HG03097 (cell line): Measurements from ENCODE around the gene RAD51B.

Experiments
- ATAC-seq: cut with Tn5 transposase; IDR thresholded peaks from one replicate; pipeline ENCODE4 v1.9.1; 2021; ENCODE audit not compliant: unreplicated experiment, low FRiP score

RAD51B gene

GRCh38 chr14:67889455-67889854, 69.9 kb downstream of the RAD51B start:
- no peak for ATAC-seq

GRCh38 chr14:67892466-67893100, 73.0 kb downstream of the RAD51B start:
- ATAC-seq = no peak

DNA sequence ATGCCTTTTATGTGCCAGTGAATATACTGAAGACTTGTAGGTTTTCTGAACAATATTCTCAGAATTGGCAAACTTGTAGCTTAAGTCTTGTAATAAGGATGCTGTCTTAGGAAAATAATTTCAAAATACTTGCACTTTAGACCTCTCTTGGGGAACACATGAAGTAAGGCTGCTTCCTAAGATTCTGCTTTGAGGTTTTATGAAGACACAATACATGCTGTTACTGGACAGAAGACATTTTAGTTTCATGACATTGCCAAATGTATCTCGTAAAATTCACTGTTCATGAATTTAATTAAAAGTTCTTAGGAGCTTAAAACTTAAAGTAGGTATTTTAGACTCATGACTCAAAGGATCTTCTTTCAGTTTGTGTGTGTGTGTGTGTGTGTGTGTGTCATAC, 80.7 kb downstream of the RAD51B start:
- ATAC-seq = no peak

DNA sequence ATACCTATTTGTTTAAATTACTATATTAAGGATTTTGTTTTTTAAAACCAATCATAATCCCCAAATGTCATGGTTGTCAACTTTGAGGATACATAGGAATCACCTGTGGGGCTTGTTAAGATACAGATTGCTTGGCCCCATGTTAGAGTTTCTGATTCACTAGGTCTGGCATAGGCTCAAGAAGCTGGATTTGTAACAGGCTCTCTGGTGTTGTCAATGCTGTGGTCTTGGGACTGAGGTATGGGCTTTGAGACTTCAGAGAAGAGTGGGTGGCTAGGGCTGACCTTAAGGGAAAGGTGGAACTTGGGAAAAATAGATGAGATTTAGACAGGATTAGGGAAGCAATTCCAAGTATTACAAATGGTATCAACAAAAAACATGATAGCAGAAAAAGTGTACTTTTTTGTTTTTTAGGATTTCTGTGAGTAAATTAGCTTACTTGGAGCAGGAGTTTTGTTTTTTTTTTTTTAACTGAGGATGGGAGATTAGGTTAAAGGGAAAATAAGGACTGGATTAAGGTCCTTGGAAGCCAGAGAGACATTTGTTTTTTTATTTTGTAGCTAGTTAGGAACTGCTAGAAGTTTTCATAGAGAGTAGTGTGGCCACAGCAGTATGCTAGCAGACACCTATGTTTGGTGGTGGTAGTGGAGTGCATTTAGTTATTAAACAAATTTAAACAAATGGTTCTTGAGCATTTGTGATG, 88.6 kb downstream of the RAD51B start:
- ATAC-seq = no peak

DNA sequence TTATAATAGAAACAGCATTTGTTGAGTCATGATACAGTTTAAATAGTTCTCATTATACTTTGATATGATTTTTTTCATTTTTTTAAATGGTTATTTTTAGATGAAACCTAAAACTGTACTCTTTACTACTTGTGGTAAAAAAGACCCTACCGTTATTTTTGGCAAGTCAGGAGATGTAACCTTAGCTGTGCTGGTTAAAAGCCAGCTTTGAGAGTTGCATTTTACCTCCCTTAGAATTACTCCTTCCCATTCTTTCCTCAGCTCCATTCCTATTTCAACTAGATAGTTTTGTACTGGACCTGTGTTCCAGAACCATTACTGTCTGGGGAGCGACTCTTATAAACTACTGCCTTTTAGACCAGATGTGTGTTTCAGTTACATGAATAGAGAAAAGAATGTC, 92.0 kb downstream of the RAD51B start:
- ATAC-seq = no peak

DNA sequence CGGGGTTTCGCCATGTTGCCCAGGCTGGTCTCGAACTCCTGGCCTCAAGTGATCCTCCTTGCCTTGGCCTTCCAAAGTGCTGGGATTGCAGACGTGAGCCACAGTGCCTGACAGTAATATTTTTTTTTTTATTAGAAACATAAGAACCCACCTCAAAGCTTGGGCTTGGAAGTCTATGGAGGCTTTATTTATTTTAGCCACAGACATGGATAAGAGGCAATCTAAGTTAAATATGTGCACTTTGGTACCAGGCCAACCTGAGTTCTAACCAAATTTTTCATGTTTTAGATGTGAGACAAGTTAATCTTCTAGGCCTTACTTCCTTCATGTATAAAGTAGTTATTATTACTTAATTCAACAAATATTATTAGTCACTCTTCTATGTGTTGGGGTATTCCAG, 96.9 kb downstream of the RAD51B start:
- ATAC-seq = no peak

DNA sequence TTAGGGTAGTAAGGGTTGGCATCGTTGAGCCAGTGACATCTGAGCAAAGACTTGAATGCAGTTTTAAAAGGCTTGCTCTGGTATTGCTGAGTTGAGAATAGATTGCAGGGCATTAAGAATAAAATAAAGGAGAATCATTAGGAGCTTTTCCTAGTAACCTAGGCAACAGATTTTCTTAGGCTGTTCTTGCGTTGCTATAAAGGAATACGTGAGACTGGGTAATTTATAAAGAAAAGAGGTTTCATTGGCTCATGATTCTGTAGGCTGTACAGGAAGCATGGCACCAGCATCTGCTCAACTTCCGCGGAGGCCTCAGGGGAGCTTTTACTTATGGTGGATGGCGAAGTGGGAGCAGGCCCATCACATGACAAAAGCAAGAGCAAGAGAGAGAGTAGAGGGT, 97.4 kb downstream of the RAD51B start:
- no peak for ATAC-seq

DNA sequence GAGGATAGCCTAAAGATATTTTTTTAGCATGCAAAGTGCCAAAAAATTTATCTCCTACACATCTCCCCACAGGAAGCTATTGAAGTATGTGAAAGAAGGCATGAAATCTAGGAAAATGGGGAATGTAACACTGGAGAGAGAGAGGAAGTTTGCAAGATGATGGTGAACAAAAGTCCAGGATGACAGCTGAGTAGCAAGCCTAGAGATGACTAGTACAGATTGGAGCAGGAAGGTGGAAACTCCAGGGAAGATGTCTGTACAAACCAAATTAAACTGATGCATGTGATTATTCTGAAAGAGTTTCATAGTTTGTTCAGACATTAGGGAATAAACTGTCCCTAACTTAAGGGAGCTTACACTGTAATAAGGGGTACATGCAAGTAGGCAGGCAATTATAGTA, 99.3 kb downstream of the RAD51B start:
- no peak for ATAC-seq

- ATAC-seq = no peak
These were observed 99.9 kb downstream of the RAD51B start for GRCh38 chr14:67919259-67920032.

DNA sequence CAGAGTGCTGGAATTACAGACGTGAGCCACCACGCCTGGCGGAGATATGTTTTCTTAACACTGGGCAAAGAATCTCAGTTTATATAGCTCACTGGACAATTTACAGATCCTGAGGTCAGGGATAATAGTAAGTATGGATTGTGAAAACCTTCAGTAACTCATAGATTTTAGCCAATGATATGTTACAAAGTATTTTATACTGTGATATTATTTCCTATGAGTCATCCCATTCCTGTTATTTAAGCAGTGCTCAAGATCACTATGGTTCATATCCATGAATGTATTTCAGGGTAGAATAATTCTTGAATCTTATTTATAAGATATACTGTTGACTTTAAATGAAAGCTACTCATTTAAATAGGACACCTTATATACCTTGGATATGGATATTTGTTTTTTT, 107.2 kb downstream of the RAD51B start:
- ATAC-seq = no peak

DNA sequence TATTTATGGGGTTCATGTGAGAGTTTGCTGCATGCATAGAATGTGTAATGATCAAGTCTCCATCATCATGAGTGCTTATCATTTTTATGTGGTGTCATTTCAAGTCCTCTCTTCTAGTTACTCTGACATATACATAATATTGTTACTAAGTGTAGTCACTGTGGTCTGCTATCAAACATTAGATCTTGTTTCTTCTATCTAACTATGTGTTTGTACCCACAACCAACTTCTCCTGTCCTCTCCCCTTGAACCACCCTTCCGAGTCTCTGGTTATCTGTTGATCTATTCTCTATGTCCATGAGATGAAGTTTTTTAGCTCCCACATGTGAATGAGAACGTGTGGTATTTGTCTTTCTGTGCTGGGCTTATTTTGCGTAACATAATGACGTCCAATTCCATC, 107.7 kb downstream of the RAD51B start:
- ATAC-seq = no peak

DNA sequence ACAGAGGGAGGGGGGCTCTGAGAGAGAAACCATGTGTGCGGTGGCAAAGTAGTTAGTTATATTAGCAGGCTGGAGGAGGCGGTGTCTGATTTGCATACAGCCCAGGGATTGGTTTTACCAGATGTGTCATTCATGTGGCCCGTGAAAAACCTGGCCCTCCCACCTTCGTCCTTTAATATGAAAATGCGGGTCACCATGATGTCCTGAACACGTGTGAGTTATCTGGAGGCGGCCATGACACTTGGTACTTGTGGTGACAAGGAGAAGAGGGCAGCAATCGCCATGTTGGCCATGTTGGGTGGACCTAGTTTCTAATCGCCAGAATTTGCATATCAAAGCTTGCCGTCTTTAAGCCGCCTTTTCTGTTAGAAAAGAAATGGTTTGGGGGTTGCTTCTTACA, 108.8 kb downstream of the RAD51B start:
- no peak for ATAC-seq

GRCh38 chr14:67932708-67933246, 113.2 kb downstream of the RAD51B start:
- ATAC-seq = no peak

GRCh38 chr14:67933266-67933665, 113.7 kb downstream of the RAD51B start:
- no peak for ATAC-seq

- no peak for ATAC-seq
These were observed 114.5 kb downstream of the RAD51B start for GRCh38 chr14:67934087-67934486.

DNA sequence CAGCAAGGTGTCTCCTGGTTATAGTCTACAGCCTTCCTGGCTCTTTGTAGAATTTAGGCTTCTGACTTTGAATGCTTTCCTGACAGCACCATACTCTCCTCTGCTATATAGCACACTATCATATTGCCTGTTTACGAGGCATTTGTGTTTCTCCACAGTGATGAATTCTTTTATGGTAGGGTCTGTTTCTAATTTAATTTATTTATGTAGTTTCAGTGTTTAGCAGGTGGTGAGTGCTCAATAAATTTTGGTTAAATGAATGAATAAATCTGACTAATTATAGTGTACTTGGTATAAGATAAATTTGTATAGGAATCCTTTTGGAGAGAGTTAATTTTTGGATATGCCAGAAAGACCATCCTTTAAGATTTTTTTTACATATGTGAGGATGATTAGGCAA, 115.3 kb downstream of the RAD51B start:
- no peak for ATAC-seq

DNA sequence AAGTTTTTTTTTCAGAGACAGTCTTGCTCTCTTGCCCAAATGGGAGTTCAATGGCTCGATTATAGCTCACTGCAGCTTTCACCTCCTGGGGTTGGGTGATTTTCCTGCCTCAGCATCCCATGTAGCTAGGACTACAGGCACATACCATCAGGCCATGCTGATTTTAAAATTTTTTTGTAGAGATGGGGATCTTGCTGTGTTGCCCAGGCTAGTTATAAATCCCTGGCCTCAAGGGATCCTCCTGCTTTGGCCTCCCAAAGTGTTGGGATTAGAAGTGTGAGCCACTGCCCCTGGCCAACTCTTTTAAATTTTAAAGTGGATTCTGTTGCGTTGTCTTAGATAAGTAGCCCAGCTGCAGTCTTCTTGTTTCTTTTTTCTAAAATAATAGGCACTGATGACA, 115.8 kb downstream of the RAD51B start:
- ATAC-seq = no peak

DNA sequence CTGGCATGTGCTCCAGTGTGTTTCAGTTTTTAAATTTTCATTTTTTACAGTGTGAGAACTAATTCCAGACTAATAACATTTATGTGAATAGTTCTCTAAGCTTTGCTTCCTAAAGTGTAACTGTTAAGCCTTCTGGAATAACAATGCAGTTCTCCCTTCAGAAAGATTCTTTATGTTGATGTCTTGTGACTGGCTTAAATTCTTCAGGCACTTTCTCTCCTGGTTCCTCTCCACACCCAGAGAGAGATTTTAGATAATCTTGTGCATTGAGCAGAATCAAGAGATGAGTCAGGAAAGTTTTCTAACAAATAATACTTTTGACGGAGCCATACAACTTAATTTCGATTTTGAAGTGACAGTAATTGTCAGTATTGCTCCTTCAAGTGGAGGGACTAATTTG, 118.5 kb downstream of the RAD51B start:
- no peak for ATAC-seq

DNA sequence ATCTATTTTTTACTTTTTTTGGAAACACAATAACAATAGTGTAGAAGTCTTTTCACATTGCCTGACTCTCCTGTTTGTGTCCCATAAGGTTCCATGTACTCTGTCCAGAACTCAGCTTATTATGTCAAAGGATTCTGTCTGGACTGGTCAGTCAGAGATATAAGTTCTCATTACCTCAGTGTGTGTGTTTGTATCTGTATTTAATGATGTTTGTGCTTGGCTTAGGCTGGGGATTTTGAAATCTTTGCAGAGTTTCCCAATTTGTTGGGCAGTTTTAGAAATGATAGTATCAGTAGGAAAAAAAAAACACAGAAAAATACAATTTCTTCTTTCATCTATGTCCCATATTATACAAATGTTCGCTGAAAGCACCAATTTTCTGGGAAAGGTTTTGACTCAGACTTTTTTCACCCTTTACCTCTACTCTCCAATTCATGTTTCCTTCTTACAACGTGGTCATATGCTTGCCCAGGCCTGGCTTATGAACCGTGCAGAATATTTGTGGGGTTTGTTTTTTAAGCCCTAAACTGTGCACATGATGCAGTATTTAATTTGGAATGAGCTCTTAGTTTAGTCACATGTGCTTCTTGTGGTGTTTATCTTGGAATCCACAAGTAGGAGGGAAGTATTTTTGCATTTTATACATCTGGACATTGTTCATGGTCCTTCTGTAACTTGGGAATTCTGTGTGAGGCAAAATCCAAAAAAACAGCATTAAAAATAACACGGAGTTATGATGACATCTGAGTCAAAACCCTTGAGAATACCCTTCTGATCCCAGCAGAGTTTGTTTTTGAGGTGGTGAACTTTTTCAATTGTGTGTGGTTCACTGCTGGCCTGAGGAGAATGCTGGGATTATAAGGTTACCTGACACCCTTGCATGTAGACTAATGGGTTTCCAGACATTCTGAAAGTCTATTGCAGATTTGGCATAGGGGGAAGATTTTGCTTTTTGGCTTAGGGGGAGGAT, 121.2 kb downstream of the RAD51B start:
- no peak for ATAC-seq

DNA sequence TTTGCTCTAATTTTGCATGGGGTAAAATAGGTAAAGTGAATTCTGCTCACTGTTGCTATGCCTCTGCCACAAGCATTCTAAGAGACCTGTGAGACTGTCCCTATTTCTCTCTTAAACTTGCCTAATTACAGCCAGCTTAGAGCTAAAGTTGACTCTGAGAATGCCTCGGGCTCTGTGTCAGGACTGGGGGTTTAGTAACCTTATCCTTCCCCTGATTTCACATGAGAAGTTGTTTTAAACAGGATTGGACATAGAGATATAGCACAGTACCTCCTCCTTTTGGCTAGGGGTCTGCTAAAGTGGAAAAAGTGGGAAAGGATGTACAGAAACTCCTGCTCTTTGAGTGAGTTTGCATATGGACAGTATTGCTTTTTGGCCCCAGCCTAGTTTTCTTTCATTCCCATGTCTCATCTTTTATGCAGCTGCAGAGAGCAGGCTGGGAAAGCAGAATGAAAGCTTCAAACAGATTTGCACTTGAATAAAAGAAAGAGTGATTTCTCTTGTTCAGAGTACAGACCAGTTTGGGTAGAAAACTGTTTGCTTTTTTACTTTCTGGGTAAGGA, 122.0 kb downstream of the RAD51B start:
- no peak for ATAC-seq
